Activated CD4-positive, CD25-positive, alpha-beta regulatory T cell treated with anti-CD3 and anti-CD28 coated beads, Interleukin-2, amount 50 U/mL, for 72 hours (primary cell): ENCODE results near the gene SLAMF1.
"Not testable (repeated sequence)": the region's sequence is repeated elsewhere in the genome, so short reads cannot be mapped to it uniquely, and the experiment has no call there.

Source experiments
- DNase-seq: peaks from one replicate; pipeline ENCODE4 v3.0.0; 2021

Gene SLAMF1, protein sequence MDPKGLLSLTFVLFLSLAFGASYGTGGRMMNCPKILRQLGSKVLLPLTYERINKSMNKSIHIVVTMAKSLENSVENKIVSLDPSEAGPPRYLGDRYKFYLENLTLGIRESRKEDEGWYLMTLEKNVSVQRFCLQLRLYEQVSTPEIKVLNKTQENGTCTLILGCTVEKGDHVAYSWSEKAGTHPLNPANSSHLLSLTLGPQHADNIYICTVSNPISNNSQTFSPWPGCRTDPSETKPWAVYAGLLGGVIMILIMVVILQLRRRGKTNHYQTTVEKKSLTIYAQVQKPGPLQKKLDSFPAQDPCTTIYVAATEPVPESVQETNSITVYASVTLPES

DNA sequence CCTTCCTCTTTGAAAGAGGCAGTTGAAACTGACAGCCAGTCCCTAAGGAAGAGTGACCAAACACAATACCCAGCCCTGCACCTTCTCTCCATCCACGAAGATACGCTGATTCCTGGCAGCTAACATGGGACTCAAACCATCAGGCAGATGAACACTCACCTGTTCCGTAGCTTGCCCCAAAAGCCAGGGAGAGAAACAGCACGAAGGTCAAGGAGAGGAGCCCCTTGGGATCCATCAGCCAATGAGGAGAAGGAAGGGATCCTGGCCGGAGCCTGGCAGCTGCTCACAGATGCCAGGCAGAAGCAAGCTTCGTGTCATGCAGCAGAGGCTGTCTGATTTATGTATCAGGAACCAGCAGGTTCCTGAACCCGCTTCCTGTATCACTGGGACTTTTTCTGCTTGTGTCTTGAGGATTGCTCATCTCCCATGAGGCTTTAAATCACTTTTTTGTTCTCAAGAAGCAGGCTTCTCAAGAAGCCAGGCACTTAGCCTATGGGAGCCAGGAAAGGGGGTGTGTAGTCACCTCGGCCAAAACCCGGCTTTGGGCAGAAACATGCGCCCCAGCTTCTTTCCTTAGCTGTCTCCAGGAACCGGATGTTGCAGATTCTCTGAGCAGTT is at the start of gene SLAMF1:
Gene SLAMF1 (minus strand): TSS at position 334 of the 618 bp plus-strand sequence. CDS start 99 bp downstream, at position 235.
- DNase-seq = no peak

DNA sequence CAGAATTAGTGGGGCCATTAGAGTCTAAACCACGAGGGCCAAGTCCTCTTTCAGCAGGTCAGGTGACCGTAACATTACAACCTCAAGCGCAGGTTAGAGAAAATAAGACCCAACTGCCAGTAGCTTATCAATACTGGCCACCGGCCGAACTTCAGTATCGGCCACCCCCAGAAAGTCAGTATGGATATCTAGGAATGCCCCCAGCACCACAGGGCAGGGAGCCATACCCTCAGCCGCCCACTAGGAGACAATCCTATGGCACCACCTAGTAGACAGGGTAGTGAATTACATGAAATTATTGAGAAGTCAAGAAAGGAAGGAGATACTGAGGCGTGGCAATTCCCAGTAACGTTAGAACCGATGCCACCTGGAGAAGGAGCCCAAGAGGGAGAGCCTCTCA is 45.5 kb upstream of the SLAMF1 start:
- DNase-seq = not testable (repeated sequence)

DNA sequence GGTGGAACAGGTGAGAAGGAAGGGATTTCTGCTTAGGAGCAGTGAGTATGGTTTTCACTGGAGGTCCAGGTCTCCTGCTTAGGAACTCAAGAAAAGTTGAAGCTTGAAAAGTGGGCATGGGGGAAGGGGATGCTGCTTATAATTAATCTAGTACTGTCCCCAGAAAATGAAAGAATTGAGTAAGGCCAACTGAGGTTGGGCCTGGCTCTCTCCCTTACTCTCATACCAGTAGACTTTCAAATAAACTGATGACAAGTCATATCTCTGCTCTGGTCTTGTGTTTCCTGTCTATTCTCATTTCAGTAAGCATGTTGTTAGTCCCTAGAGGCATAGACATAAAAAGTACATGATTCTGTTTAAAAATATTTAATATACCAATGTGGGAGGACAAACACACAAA is 38.4 kb upstream of the SLAMF1 start:
- no peak for DNase-seq

DNA sequence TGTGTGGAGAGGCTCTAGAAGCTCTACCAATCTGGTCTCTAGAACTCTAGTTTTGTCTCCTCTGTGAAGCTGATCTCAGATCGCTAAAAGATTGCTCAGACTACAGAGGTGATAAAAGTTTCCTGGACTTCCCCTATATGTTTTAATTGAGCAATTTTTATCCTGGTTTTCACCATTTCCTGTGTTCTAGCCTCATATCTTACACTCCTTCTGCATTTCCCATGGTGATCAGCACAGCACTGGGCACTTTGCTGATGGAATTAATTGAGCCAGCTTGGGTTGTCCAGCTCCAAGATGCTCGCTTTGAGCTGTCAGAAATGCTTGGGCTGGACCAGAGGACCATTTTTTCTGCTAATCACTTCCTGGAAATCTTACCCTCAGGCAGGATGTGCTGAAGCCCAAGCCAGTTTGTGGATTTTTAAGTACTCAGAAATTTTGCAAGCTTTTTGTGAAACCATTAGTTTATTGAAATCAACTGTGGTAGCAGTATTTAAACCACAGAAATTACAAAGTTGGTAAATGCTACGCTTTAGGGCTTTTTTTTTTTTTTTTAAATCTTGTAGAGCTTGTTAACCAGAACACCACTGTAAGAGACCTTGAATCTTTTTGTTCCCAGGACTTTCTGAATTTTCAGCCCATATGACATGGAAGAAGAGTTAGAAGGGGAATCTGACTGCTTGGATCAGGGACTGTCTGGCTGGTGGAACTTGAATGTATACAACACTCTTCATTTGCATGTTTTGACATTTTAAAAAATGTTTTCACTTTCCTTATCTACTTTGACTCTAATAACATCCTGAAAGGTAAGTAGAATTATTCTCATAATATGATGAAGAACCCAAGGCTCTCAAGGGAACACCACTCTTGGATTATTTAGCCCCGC is 36.4 kb upstream of the SLAMF1 start:
- no peak for DNase-seq

DNA sequence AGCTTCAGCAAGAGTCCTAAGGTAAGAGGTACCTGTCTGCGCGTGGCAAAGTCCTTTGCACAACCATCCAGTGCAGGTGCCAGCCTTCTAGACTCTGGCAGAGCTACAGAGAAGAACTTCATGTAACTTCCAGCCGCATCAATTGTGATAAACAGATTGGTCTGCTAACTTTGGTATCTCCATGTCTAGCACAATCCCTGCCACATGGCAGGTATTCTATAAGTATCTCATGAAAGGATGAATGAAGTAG is 35.0 kb upstream of the SLAMF1 start:
- no peak for DNase-seq

DNA sequence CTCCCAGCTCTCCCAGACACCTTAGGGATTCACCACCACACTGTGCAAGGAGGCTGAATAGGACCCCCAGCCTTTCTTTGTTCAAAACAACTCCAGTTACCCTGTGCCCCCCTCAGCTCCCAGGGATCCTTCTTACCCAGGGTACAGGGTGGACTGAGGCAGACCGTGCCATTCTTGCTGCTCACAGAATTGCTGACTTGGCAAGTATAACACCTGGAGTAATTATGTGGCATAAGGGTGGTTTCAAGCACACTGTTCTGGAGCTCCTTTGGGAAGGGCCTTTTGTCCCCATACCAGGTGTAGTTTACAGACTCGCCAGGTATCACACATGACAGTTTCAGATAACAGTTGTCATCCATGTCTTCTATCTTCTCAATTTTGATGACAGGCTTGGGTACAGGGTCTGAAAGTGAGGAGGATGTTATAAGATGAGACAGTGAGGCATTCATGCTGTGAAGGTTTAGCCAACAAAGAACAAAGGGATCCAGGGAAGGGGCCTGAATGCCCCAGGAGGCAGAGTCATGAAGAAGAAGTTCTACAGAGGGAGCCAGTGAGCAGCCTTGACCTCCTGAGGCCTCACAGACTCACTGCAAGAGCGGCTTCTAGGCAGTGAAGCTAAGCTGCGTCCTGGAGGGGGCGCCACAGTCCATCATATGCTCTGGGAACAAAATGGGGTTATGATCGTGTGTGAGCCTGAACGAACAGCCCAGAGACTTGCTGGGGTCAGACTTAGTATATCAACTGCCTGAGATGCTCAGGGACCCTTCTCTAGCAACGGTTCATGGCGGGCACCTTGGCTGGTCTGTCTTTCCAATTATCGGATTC is 34.4 kb upstream of the SLAMF1 start:
- peak; percentile 82 for DNase-seq

DNA sequence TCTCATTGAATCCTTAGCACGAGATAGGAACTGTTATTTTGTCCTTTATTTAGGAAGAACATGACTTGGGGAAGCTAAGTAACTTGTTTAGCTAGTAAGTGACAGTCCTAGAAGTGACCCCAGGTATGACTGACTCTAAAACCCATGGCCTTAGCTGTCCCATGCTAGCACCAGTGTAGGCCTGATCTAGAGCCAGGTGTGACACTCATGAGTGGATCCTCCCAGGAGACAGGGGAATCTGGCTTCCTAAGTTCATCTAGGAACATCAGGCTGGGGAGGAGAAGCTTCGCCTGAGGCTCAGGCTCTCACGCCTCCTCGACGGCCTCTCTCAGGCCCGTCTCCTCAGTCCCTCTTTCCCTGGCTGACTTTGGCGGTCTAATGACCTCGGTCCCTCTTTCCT is 33.6 kb upstream of the SLAMF1 start:
- DNase-seq = no peak

DNA sequence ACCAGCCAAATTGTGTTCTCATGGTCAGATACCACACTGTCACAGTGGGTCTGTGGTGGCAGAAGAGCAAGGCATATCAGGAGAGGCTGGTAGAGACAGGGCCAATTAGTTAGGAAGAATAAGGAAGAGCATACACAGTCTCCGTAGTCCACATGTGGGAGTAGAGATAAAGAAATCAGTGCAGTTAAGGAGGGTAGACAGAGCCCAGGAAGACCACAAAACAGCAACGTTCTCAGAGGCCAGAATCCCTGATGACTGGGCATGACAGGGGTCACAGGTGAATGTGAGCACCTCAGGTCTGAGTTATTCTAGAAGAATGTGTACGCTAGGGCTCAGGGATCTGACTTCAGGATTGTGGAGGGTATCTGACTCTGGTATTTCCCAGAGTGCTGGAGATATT is 33.0 kb upstream of the SLAMF1 start:
- no peak for DNase-seq

DNA sequence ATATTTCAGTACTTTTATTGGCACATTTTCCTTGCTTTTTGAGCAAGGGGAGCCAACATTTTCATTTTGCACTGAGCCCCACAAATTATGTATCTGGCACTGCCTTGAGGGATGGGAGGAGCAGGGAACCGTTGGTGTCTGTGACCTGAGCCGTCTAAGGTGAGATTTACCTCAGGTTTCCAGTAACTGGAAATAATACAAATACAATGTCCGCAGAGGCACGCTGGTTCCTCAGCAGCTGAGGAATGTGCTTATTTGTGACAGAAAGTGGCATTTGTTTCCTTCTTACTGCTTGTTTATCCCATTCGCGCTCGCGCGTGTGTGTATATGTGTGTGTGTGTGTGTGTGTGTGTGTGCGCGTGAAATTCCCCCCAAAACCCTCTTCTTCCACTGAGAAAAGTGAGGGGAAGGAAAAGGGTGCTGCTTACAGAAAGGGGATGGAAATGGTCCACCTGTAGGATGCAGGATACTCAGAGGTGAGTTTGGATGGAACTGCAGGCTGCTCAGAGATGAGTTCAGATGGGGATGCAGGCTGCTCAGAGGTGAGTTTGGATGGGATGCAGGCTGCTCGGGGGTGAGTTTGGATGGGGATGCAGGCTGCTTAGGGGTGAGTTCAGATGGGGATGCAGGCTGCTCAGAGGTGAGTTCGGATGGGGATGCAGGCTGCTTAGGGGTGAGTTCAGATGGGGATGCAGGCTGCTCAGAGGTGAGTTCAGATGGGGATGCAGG is 30.2 kb upstream of the SLAMF1 start:
- DNase-seq = no peak

DNA sequence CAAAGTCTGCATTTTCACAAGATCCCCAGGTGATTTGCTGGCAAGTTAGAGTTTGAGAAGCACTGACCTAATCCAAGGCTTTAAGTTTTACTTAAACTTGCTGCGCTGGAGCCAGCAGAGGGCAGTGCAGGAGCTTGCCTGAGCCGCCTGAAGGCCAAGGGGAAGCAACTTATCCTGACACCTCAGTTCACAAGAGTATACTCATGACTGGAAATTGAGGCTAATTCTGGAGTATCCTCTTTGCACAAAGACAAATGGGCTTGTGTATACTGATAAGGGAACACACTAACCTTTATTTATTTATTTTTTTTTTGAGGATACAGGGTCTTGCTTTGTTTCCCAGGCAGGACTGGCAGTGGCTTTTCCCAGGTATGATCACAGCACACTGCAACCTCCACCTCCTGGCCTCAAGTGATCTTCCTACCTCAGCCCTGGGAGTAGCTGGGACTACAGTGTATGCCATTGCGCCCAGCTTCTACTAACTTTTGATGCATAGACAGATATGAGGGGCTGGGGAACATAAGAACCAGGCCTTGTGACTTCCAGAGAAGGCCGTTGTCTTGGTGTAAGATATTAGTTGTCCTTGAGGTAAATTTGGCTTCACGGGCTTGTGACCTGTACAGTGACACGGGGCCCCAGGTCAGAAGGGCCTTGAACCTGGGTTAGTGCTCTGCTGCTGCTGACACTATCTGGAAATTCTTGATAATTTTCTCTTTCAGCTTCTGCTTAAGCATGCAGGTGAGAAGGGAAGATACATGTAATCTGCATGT is 29.0 kb upstream of the SLAMF1 start:
- DNase-seq = peak; percentile 69

DNA sequence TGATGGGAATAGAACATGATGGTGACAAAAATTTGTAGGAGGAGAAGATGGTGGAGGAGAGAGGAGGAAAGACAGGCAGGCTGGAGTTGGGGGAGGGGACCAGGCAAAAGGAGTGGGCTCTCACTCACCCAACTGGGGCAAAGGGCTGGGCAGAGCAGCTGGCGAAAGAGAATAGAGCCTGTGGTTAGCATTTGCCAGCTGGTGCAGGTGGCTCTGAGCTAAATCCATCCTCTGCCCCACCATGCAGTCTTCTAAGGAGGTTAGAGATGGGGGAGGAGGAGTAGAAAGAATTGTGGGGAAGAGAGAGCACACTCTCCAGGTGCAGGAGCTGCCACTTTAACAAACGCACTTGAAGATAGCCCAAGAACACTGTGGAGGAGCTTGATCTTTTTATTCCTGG is 27.6 kb upstream of the SLAMF1 start:
- DNase-seq = no peak

DNA sequence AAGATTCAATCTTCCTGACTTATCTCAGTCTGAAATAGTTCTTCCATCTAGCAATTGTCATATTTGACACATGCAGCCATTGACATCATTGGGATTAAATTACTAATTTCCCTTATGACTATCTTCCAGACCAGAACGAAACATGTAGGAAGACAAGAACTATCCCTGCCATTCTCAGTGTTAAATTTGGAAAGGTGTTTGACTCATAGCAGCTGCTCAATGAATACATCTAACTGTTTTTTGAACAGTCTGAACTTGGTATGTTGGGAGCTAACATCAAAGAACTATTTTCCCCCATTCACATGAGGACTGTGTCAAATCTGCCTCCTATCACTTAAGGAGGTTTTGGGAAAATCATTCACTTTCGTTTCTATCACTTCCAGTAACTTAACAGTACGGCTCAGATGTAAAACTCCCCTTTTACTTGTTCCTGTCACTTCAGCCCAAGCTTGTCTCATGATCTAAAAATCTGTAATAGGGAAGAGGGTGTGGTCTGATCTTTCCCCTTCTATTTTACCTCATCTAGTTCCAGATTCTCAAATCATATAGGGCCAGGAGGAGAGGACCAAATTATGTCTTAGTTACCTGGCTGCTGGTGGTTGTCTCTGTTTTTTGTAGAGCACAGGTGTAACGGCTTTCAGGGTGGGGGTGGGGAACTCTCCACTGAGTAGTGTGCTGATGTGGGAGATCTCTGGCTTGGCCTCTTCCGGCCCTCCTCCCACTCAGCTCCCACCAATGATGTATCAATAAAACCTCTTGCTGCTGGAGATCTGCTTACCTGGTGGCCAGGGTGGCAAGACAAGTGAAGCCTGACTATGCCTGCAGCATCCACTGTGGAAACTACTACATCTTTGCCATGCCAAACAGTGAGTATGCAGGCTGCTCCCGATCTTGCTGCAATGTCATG is 26.2 kb upstream of the SLAMF1 start:
- no peak for DNase-seq

DNA sequence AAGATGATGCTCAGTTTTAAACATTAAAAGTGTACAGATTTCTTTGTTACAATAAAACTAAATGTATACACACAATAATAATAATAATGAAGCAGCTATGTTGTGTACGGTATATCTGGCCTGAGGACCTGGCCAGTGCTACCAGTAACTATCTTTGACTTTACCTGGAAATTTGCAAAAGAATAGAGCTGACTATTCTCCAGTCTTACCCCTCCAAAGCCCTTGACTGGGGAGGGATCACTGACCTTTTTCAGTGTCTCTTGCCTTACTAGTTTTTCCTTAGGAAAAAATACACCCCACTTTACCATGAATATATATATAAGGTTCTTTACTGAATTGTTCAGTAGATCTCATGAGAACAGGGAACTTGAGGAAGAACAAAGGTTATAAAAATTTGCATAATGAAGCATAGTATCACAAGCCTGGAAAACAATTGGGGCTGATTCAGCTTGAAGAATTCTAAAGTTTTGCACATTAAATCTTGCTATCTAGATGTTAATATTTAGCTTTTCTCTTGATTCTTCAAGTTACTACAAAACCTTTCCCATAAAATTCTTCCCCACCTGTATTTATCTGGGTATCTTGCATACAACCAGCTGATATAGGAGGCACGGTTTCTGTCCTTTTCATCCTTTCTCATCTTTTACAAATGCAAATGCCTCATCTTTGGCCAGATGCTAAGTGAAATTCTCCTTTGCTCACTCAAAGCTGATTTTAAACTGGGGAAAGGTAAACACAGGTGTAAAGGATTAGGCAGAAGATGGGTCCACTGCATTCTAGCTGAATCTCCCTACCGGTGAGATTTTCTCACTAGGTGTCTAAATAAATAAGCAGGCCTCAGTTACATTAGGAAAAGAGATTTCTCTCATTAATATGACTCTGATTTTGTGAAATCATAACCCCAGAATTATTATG is 25.0 kb upstream of the SLAMF1 start:
- DNase-seq = no peak

DNA sequence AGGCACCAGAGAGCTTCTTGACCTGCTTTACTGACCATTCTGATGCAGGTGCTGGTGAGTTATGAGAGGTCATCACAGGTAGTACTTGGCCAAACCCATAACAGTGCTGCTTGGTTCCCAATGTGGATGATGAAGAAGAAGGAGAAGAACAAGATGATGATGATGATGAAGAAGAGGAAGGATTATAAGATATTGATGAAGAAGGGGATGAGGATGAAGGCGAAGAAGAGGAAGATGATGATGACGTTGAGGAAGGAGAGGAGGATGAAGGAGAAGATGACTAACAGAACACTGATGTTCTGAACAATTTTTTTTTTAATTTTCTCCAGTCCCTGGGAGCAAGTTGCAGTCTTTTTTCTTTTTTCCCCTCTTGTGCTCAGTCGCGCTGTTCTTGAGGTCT is 23.9 kb upstream of the SLAMF1 start:
- DNase-seq = no peak

DNA sequence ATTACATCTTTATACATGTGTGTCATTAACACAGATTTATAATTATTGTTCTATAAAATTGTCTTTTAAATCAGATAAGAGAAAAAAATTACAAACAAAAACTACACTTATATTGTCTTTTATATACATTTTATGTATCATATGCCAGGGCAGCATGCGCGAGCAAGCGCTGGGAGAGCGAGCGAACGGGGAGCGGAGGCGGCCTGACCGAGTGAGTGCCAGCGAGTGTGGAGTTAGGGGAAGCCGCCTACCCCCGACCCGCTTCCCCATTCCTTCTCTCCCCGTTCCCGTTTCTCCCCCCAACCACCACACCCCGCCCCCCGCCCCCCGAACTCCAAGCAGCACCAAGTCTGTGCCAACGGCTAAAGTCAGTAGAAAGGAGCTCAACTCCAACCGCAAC is 23.0 kb upstream of the SLAMF1 start:
- no peak for DNase-seq

DNA sequence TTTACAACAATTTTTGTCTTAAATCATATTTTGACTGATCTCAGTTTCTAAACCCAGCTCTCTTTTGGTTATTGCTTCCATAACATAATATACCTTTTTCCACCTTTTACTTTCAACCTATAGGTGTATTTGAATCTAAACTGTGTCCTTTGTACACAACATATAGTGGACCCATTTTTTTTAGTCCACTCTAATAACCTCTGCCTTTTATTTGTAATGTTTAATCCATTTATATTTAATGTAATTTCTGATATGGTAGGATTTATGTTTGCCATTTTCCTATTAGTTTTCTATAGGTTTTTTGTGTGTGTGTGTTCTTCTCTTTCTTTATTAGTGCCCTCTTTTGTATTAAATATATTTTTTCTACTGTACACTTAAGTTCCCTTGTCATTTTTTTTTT is 22.4 kb upstream of the SLAMF1 start:
- no peak for DNase-seq

DNA sequence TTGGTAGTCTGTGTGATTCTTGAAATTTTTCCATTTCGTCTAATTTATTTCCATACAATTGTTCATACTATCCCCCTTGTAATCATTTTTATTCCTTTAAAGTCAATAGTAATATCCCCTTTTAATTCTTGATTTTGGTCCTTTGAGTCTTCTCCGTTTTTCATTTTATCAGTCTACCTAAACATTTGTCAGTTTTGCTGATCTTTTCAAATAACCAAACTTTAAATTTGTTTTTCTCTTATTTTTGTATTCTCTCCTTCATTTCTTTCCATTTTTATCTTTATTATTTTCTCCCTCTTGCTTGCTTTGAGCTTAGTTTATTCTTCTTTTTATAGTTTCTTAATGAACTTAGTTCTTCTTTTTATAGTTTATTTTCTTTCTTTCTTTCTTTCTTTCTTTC is 21.1 kb upstream of the SLAMF1 start:
- DNase-seq = no peak

DNA sequence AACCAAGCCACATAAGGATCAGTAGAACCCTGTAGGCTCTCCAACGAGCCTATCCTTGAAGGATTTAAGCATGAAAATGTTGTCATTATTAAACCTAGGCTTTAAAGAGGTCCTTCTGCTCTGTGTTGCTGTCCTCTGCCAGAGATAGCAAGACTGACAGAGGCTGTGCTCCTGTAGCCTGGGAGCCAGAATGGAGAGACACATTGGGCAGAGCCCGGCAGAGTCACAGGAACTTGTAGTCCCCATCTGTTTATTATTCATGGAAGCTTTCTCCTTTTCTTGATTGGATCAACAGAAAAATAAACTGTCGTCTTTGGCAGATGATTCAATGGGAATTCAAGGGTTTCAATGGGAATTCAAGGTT is 19.2 kb upstream of the SLAMF1 start:
- no peak for DNase-seq

DNA sequence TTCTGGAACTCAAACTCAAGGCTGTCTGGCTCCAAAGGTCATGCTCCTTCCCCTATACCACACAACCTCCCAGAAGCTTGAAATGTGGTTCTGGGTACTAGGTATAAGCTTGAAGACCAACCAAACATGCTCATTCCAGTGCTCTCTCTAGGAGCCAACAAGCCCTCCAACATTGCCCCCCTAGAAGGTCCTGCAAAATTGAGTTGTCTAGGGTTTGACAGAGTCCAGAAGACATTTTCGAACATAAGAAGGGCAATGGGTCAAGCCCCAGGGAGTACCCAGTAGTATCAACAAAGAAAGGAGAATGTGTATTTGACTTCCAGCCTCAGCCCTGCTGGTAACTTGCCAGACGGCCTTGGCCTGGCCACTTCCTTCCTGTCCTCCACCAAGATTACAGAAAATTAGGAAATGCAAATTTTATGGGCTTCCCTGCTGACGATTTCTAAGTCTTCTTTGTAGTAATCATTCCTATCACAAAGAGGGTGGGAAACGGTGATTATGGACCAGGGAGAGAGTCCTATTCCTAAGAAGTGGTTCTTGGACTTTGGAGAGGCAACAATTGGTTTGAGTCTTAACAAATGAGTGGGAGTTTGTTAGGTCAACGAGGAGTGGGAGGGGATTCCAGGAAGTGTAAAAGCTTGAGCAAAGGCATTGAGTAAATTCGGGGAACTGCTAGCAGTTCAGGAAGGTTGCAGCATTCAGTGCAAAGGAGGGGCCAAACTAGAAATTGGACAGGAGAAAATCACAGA is 18.7 kb upstream of the SLAMF1 start:
- no peak for DNase-seq
